GM18508 (cell line): ENCODE measurements around the gene DNAJA1.
A peak's percentile ranks its signal among the peaks of the same experiment; 100 is the strongest.

ENCODE experiments used
- ATAC-seq: cut with Tn5 transposase; IDR thresholded peaks from one replicate; pipeline ENCODE4 v1.9.1; 2021; ENCODE audit warnings: moderate number of reproducible peaks; ENCODE audit not compliant: insufficient read depth, unreplicated experiment

Gene DNAJA1

DNA sequence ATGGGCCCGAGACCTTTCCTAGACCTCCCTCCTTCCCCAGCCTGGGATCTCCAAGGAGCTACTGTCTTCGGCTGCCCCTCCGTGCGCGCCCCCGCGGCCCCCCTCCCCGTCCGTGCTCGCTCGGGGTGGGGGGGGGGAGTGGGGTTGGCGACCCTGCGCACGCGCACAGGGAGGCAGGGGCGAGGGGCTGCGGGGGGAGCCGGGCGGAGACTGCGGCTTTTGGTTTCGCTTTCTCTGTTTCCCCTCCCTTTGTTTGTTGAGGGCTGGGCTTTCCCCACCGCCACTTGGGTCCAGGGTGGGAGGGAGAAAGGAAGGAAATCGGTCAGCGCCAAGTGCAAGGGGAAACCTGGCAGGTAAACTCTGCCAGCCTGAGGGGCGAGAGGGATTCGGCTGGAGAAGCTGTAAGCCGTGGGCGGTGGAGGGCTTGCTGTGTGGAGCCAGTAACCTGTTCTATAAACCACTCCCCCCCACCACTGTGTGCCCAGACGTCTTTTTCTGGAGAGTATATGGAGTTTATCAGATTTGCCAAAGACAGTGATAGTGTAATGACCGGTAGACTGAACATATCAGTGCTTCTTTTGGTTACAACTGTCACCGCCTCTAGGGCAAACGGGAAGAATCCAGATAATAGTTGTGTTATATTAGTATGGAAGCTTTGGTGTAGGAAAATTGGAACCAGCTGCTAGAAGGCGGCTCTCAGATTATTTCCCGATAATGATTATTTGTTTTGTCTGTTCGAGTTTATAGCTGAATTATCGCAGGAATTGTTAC lies 684 bp downstream of the DNAJA1 start:
- ATAC-seq = peak; percentile 25

DNA sequence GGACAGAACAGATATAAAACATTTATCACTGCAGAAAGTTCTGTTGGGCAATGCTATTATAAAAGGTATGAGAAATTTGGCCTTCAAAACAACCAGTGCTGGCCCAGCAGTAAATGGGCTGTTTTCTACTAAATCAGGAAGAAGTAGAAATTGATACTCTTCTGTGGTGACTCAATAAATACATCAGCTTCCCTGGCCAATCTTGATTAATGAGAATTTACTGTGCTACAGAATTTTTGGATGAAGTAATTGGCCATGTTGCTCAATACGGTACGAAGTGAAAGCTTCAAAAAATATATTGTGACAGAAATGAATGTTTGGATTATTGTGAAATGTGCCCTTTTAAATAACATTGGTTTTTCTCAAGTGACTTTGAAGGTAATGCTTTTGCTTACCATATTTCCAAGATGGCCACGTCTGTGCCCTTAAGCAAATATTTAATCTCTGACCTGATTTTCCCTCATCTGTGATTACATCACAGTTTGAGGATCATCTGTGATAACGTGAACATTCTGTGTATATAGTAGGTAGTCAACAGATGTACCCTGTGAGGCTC lies 4.2 kb downstream of the DNAJA1 start:
- no peak for ATAC-seq

DNA sequence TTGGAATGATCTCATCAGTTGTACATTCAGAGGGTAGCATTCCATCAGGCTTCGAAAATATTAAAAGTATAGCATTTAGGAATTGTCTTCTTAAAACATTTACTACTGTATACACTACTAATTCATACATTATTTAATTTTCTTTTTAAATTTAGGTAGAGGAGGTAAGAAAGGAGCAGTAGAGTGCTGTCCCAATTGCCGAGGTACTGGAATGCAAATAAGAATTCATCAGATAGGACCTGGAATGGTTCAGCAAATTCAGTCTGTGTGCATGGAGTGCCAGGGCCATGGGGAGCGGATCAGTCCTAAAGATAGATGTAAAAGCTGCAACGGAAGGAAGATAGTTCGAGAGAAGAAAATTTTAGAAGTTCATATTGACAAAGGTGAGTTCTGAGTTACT lies 5.2 kb downstream of the DNAJA1 start:
- ATAC-seq = no peak

DNA sequence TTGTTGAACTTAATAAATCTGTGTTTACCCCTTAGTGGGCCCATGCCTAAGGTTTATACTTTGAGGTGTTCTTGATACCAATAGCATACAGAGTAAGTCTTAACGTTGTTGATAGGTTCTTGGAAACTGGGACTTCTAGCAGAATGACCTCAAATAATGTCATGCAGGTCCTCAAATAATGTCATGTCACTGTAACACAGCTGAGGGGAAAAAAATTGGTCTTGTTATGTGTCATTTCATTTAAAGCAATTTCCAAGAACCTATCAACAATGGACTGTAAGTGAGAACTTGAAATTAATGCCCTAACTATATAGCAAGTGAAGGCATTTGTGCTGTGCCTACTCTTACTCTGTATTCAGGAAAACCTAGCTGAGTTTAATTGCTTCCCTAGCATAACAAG lies 7.2 kb downstream of the DNAJA1 start:
- ATAC-seq = no peak

DNA sequence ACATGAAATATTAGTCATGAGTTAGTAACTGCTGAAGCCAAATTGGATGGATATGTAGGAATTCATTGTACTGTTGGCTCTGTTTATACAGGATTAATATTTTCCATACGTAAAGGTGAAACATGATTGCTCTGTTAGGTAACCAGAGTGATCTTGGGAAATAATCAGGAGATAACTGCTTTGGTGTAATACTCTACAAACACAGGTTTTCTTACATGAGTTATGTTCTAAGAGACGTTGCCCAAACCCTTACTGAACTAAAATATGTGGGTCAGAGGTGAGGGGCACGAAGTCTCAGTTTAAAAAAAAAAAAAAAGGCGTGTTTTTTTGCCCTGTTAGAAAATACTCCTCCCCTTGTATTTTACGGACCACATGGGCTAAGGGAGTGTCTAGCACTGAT lies 7.8 kb downstream of the DNAJA1 start:
- ATAC-seq = no peak

DNA sequence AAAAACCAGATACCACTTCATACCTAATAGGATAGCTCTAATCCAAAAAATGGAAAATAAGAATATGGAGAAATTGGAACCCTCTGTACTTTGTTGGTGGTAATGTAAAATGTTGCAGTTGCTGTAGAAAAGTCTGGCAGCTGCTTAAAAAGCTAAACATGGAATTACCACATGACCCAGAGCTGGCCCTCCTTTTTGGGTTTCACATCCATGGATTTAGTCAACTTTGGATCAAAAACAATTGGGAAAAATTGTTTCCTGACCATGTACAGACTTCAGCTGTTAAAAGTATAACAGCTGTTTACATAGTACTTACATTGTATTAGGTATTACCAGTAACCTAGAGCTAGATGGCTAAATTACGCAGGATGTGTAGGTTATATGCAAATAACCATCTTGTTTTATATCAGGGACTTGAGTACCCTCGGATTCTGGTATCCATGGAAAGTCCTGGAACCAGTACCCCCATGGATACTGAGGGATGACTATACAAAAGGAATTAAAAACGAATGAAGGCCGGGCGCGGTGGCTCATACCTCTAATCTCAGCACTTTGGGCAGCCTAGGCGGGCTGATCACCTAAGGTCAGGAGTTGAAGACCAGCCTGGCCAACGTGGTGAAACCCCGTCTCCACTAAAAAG lies 15.8 kb downstream of the DNAJA1 start:
- no peak for ATAC-seq

DNA sequence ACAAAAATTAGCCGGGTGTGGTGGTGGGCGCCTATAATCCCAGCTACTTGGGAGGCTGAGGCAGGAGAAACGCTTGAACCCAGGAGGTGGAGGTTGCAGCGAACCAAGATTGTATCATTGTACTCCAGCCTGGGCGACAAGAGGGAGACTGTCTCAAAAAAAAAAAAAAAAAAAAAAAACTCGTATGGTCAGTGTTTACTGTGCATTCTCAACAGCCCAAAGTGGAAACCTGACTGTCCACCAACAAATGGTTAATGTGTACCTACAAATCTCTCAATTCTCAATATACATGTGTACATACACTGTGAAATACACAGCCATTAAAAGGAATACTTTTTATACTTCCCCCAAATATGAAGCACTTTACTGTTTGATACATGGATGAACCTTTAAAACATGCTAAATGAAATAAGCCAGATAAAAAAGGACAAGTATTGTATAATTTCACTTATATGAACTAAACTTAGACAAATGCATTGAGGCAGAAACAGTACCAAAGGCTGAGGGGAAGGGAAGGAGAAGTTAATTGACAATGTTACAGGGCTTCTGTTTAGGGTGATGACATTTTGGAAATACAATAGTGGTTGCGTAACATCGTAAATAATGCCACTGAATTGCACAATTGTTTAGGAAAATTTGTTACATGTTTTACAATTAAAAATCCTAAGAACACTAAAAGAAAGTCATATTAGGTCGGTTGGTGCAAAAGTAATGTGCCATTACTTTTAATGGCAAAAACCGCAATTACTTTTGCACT lies 16.5 kb downstream of the DNAJA1 start:
- no peak for ATAC-seq

DNA sequence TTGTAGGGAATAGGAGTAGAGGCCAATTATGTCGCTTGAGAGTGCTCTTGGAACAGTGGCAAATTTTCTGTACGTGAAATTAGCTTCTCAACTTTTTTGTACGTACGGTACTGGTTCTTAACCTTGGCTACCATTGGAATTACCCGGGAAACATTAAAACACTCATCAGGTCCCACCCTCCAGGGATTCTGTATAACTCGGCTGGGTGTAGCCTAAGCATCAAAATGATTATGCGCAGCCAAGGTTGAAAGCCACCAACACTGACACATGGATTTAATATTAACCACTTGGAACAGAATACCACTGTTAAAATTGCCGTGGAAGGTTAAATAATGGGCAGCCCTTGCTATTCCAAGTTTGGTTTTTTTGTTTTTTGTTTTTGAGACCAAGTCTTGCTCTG lies 17.4 kb downstream of the DNAJA1 start:
- ATAC-seq = no peak

DNA sequence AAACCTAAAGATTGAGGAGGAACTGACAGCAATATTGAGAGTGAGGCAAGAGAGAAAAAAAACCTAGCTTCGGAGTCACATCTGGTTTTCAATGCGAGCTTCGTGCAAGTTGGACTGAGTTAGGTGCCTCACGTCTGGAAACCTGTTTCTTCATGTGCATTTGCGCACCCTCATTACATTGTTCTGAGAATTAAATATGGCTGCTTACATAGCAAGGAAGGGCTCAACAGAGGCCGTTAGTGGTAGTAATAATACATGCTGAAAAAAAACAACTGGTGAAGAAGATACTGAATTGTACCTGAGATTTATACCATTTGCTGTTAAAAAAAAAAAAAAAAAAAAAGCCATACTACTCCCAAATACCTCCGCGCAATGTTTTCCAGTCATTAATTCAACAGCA lies 18.6 kb downstream of the DNAJA1 start:
- ATAC-seq = no peak

DNA sequence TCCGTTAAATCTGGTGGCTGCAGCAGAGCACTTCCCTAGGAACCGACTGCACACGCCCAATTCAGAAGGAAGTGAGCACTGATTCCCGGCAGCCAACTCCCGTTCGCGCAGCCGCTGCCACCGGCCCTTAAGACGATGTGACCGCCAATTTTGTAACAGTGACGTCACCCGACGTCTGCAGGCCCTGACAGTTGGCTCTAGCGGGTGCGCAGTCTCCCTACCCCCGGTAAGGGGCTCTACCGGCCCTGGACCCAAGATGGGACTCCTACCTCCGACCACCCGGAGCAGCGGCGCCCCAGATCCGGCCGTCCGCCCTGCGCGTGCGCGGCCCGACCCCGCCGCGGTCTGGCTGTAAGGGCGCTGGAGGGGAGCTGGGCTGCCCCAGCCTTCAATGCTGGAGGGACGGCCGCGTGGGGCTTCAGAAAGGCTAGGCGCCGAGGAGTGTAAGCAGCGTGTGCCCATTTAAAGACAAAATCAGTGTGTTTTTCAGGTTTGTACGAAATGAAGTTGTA lies 19.1 kb downstream of the DNAJA1 start:
- no peak for ATAC-seq

DNA sequence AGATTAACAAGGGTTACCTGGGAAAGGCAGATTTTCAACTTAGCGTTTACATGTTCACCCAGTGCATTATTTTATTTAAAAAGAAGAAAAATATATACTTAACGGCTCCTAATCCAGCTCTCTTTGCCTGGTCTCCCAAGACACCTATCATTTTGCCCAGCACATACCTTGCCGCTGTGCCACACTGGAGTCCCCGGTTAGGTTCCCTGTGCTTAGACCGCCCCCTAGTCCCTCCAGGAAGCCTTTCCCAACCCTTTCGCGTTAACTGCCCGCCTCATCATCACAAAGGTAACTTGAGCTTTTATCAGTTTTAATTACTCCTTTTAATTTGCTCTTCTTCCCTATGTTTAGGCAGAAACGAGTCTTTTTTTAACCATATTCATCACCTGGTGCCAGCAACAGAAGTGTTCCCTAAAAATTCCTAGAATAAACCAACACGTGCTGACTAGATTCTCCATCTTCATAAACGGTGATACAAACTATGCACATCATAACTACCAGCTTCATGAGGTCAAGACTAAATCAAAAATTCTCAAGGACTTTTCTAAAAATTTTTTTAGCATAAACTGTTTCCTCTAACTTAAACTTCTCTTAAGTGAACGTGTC lies 19.7 kb downstream of the DNAJA1 start:
- no peak for ATAC-seq

DNA sequence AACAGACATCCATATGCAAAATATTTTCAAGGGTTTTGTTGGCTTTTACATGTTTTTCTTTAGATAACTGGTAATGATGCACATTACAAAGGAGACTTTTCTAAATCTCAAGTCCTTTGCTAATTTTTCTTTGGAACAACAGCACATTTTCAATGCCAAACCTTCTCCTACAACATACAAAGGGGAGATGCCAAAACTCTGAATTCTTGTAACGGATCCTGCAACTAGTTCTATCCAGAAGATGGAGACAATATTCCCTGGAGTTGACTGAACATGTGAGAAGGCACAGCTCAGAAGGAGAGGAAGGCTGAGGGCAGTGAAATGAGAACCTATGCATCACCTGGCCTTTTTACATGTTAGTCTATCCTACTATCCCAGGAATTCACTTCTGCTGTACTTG lies 21.0 kb downstream of the DNAJA1 start:
- ATAC-seq = no peak

DNA sequence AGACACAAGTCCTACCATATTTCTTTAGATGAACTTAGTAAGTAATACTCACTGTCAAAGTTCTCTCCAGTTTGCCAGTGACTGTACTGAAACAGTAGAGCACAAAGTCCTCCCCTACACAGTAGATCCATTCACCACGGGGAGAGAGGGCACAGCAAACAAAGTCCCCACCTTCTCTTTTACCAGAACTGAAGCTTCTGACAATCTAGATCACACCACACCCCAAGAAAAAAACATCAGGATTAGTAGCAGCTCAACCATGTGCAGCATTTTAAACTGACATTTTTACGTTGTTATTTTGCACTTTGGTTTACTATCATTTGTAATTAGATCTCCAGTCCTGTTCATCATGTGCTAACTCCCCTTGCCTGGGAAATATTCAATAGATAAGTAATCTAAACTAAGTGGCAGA lies 23.0 kb downstream of the DNAJA1 start:
- ATAC-seq = no peak

DNA sequence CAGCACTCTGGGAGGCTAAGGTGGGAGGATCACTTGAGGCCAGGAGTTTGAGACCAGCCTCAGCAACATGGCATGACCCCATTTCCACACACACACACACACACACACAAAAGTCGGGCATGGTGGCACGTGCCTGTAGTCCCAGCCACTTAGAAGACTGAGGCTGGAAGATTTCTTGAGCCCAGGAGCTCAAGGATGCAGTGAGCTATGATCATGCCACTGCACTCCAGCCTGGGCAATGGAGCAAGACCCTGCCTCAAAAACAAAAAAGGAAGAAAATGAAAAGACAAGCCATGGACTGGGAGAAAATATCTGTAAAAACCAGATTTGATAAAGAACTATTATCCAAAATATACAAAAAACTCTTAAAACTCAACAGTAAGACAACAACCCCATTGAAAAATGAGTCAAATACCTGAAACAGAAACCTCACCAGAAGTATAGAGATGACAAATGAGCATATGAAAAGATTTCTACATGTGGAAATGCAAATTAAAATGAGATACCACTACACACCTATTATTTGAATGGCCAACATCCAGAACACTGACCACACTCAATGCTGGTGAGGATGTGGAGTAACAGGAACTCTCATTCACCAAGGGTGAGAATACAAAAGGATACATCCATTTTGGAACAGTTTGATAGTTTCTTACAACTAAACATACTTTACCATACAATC lies 24.7 kb downstream of the DNAJA1 start:
- ATAC-seq = peak; percentile 70

DNA sequence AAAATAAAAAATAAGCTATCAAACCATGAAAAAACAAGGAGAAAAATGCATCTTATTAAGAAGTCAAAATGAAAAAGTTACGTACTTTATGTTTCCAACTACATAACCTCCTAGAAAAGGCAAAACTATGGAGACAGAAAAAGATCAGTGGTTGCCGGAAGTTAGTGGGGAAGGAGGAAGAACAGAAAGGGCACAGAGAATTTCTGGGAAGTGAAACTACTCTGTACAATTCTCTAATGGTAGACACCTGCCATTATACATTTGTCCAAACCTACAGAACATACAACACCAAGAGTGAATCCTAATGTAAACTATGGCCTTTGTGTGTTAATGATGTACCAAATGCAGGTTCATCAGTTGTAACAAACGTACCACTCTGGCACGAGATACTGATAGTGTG lies 26.1 kb downstream of the DNAJA1 start:
- no peak for ATAC-seq

DNA sequence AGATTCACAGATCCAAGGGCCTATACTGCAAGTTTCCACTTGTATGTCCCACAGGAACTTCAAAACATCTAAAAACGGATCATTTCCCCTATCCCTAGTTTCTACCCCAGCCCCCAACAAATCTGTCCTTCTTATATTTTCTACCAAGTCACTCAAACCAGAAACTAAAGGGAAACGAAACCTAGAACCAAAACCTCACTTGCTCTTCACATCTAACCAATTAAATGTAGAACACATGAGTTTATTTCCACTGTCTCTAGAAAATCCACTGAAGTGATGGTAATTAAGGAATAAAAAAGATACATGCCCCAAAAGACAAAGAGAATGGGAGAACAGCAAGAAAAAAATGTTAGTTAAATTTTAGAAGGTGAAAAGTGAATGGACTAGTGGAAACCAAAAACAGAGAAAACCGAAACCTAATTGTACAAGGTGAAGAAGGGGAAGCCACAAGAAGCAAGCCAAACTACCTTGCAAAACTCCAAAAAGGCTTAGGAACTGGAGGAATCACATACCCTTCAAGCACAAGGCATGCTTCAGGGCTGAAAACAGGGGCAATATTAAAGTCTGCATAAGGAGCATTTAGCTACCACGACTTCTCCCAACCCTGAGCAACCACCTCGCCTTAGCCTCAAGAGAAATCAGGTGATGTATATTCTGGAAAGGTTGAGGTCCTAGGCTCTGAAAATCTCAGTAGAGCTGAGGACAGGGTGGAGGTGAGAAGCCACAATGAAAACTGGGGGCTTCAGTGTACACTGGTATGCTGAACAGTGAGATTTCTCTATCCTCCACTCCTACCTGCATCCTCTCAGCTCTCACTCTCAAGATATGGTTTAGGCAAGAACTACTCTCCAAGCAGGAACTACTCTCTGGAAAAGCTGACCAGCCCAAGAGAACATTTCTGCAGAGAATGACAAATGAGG lies 40.3 kb downstream of the DNAJA1 start:
- ATAC-seq = no peak

DNA sequence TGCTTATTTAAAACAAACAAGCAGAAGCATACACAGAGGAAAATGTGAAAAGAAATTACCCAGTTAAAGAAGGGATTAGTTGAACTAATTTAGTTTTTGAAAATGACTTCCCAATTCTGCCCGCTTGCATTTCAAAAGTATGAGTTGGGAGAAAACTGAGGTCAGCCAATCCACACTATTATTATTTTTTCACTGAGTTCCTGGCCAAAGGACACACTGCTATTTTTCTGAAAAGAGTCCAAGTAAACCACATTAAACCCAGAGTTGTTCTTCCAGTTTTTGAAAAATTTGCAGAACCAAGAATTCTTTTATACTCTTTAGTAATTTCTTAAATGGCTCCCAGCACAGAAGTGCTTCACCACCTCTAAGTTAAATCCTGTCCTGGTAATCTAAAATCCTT lies 43.9 kb downstream of the DNAJA1 start:
- ATAC-seq = no peak

DNA sequence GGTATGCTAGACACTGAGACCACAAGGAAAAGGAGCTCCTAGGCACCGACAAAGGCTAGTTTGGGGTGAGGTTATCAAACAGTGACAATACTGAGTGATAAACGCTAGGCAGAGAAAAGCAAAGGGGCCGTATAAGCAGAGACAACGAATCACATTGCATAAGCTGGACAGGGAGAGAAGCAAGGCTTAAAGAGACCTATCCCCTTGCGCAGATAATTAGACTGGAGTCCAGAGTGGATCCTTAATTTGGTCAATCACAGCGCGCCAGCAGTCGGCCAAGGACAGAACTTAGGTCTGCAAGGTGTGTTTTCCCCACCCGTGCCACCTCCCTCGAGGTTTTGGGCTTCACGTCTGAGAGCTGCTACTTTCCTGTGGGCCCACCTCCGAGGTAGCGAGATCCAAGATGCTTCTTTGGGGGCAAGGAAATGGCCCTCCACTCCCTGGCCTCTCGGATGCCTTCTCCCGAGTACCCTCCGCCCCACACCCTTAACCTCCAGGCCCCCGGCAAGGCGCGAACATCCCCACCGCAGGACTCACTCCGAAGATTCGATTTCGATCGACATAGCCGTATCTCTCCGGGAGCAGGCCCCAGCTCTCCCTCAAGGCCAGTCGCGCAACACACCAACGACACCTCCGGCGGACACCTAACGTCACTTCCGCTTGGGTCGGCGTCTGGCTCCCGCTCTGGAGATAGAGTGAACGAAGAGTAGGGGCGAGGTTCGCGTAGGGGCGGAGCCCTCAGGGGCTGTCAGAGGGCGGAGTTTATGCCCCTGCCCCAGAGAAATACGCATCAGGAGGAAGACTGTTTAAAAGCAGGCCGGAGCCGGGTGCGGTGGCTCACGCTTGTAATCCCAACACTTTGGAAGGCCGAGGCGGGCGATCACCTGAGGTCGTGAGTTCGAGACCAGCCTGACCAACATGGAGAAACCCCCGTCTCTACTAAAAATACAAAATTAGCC lies 51.3 kb downstream of the DNAJA1 start, which contains the start of gene SMU1:
Gene SMU1 (minus strand): TSS at position 629 of the 959 bp plus-strand sequence. CDS start 66 bp downstream, at position 563.
- peak; percentile 94 for ATAC-seq
